ENCODE results near the gene CA7.

Gene CA7

DNA sequence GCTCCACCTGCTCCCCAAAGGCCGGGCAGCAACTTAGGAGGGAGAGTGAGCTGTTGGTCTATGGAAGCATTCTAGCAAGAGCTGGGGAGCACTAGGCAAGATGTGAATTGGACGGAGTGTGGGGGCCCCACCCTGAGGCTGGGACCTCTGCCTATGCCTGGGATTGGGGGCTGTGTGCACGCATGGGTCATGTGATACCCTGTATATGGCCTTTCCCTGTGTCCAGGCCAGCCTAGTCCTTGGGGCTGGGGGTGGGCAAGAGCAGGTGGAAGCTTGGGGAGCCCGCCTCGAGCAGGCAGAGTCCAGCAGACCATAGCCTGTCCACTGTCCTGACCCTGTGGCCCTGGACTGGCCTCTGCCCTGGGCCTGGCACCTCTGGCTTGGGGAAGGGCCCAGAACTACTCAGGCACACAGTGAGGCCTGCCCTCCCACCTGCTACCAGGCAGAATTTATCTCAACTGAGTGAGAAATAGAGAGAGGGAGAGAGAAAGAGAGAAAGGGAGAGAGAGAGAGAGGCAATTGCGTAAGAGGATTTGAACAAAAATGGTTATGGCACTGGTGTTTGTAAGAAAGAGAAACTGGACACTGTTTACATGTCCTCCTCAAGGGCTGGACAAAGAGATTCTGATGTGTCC is 55.2 kb downstream of the CA7 start:
- no peak for DNase-seq

DNA sequence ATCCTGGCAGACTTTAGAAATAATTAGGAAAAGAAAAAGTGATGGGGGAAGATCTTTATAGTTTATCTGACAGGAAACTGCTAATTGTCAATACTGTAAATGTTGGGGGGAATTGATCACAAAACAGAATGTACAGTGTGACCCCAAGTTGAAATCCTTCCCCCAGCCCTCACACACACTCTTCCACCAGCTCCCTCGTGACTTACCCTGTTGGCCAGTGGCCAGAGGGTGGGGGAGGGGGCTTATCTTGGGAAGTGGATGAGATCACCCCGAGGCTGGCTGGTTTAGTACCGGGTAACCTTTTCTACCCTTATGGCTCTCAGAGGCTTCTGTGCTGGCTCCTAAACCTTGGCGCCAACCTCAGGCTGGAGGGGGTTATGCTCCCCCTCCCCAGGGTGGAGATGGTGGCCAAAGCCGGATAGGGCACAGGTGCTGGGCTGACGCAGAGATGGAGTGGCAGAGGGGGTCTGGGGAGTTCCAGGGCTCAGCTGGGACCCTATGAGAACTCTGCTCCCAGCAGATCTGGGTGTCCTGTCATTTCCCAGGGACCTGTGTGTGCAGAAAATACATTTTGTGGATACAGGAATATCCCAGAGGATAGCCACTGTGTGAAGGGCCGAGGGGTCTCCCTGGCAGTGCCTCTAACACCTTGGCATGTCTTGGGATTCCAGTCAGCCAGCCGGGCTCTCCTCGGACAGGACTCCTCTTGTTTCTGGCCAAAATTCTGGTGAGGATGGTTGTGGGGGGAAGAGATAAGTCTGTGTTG is 55.9 kb downstream of the CA7 start:
- DNase-seq: no peak

DNA sequence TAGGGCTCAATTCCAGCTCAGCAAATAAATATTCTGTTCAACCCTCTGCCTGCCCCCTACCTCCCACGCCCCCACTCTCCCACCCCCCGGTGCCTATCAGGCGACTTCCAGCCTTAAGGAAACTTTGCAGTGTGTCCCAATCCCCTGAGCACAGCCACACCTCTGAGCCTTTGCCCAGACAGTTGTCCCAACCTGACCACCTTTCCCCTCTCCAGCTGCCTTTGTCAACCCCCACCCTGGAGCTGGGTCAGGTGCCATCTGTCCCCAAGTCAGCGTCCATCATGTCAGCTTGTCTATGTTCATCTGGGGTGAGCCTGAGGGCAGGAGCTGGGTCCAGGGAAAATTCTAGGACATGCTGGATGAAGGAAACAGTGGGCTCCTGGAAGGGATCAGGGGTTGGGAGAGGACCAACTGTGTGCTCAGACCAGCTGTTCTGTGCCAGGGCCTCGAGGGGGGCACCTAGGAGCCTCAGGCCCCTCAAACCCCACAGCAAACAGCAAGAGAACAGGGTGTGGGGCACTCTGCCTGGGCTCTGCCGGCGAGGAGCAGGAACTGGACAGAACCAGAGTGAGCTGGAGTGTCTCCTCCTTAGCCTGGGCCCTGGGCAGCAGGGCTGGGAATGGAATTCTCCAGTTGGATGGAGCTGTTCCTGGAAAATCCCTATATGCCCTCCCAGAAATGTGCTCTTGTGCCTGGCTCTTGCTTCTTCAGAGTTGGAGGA is 56.7 kb downstream of the CA7 start:
- no peak for DNase-seq

DNA sequence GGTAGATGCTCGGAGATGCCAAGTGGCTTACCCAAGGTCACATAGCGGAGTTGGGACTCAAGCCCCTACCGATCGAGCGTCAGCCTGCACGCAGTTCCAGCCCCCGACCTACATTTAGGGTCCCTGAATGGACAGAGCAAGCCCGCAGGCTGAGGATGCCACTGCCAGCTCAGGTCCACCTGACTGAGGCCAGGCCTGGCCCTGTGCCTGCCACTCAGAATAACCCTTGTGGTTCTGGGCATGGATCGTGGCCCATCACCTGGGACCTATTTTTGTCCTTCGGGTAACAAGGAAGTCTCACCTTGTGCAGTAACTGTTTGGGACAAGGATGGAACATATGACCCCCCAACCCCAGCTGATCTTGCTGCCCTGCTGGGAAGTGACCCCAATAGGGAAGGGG is 57.4 kb downstream of the CA7 start:
- no peak for DNase-seq

DNA sequence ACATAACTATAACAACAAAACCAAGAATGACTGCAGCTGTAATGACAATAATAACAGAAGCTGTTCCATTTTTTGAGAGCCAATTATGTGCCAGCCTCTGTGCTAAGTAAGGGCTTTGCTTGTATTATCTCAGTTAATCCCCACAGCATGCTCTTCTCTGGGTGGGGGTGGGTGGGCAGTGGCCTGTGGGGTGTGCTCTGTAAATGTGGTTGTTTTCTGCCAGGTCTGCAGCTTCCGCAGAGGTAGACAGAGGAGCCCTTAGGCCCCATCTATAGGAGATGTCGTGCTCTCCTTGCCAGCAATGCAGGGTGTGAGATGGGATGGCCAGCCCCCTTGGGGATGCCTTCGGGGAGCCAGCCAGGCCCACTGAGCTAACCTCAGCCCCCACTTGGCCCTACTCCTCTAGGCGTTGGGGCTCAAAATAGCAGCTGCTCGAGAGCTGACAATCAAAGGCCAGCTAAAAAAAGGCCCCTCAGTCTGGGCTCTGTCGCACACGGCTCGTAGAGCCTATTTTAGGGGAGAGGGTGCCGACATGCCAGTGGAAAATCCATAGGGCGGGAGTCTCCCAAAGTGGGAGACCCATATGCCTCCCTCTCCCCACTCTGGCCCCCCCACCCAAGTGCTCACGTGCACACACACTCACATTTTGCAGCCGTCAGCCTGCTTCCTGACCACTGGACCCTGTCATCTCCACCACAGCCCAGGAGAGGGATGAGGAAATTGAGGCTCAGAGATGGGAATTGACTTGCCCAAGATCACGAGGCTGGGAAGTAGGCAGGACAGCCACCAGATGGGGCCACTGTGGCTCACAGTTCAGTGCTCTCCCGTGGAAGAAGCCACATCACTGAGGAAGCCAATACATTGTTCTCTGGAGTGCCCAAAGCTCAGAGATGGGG is 58.7 kb downstream of the CA7 start:
- no peak for DNase-seq

Measured in activated naive CD4-positive, alpha-beta T cell treated with Interleukin-2 at 50 U/mL for 16 hours (primary cell).